CD4-positive, alpha-beta T cell treated with Interleukin-4 for 4 hours (primary cell): ENCODE measurements around the gene BCR.

Source experiments
- DNase-seq: peaks from one replicate; pipeline ENCODE4 v3.0.0-alpha.2; 2020

Gene BCR

GRCh38 chr22:23202812-23203451 is 22.6 kb downstream of the BCR start:
- DNase-seq: no peak

DNA sequence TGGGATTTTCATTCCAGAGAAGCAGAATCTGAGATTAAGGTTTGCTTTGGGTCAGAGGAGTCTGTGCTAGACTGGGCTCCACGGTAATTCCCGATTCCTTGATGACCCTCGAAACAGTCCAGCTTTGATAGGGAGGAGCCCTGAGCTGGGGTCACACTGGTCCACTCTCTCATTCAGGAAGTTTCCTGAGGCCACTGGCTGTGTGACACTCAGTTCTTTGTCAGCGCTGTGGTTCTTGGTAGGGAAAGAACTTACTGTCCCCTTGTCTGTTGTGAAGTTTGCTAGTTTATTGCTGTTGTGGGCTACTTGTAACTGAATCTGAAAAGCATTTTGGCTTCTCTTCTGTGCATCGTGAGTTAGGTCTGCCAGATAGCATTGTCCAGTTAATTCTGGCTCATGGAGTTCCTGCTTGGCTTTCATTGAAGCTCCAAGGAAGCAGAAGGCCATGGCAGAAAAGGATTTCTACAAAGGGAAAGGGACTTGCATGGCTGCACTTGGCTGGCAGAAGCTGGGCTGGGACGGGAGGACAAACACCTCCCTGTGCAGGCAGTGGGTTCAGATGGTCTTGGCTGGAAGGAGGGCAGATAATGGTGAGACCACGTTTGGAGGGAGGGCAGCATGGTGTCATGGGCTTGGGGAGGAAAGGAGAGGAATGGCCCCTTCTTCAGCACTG is 23.3 kb downstream of the BCR start:
- DNase-seq: no peak

DNA sequence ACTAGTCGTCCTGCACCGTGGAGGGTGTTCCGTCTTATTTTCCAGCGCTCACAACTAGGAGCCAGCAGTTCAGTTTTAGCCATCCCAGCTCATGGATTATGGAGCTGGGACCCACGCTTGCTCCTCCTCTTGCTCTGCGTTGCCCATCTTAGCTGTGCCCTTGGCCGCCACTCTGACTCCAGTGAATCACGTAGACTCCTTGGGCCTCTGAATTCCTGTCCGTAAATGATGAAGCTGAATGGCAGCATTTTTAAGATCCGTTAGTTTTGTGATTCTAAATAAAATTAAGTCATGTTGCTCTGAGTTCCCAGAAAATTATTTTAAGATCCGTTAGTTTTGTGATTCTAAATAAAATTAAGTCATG is 23.8 kb downstream of the BCR start:
- DNase-seq: no peak

DNA sequence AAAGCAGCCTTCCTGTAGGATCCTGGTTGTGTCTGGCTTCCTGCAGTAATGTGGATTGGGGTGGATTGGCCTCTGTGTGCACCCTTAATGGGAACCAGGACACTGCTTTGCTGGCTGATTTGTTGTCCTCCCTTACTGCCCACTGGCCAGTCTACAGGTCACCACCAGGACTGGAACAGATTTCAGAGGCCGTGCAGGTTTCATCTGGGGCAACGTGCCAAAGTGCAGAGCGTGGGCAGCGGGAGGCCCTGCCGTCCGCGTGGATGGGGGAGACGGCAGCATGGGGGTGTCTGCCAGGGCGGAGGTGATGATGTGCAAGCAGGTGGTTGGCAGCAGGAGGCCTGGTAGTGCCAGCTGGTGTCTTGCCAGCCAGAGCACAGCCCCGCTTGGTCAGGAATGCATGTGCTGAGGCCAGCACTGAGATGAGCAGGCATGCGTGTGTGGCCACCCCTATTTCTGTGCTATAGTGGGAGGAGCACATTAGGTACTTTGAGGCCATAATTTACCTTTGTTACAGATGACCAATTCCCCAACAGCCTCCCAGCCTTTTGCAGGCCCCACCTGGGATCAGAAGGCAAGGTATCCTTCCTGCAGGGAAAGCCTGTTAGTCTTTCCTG is 24.3 kb downstream of the BCR start:
- DNase-seq: no peak

DNA sequence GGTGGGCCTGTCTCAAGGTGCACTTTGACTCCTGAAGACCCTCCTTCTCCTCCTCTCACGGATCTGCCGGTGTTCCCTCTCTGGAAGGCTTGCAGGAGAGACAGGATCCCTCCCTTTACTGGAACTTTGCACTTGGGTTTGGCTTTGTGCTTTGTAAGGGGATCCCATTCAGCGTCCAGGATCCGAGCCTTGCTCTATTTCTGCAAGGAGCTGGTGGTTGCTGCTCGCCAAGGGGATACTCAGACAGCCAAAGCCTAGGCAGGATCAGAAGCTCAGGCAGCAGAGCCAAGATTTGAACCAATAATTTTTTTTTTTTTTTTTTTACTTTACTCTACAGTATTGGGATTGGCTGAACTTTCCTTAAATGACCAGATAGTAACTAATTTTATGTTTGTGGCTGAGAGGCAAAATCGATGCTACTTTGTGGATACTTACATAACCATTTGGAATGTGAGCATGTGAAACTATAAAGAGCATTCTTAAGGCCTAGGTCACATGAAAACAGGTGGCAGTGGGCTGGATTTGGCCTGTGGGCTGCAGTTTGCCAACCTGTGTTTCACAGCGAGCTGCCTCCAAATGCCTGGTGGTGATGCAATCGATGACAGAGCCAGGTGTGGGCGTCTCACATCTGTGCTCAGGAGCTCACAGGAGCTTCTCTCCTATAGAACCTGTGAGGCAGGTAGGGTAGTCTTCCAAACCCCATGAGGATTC is 25.2 kb downstream of the BCR start:
- no peak for DNase-seq

- DNase-seq: no peak
These were observed 26.6 kb downstream of the BCR start for GRCh38 chr22:23206915-23207314.

DNA sequence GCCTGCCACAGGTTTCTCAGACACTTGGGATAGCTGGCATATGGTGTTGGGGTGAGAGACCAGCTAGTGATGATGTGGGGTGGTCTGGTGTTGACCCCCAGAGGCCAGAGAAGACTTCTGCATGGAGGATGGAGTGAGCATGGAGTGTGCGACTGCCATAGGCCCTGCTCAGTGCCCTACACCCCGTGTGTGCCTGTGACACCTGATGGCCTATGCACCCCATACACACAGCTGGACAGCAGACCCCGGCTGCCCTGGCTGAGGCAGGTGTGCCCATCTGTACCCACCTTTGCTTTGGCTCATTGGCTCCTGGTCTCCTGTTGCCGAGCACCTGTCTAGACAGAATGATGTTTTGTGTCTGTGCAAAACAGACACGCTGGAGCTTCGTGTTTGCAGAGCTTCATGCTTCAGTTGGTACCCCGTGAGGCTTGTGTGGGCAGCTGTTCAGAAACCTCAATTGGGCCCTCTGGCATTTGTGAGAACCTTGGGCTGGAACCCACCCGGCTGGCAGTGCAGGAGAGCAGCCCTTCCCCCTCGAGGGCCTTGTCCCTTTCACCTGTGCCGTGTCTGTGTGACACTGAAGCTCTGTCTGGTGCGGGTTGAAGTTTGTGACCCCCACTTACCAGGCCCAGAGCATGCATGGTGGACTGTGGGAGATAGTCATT is 27.6 kb downstream of the BCR start:
- DNase-seq: no peak

- no peak for DNase-seq
These were observed 30.3 kb downstream of the BCR start for GRCh38 chr22:23210428-23211170.

GRCh38 chr22:23211622-23212021 is 31.3 kb downstream of the BCR start:
- DNase-seq: no peak

DNA sequence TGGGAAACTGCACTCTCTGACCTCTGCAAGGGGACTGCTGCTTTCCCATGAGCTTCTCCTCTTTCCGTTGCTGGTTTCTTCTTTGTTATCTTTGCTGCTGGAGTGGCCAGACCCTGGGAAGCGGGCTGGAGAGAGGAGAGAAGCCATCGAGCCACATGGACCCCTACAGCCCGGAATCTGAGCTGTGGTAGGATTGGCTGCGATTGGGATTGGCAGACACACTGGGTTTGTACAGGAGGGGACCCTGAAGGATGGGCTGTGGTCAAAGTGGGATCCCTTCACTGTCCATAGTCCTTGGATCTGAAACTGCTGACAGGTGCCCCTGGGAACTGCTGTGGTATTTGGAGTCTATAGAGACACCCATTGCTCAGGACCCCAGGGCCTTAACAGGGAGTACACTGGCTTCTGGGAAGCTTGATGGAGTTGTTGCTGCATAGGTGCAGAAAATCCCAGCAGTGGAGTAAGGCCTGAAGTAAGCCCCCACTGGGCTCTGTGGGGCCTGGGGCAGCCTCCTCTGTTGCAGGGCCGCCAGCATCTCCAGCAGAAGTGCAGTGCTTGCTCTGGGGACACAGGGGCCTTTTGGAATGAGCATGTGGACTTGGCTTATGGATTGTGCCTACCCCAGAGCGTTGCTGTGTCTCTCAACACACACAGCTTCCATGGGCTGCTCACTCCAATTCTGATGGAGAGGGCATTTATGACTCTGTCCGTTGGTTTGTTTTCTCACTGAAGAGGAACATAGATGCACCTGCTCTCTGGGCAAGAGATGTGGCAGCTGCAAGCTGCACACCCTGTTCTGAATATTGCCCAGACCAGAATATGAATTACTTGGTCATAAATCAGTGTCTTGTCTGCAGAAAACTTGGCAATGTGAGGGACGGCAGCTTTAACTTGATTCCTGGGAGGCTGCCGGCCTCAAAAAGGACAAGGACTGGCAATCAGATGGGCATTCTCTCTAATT is 32.0 kb downstream of the BCR start:
- DNase-seq: no peak

GRCh38 chr22:23213022-23213555 is 32.8 kb downstream of the BCR start:
- DNase-seq: no peak

DNA sequence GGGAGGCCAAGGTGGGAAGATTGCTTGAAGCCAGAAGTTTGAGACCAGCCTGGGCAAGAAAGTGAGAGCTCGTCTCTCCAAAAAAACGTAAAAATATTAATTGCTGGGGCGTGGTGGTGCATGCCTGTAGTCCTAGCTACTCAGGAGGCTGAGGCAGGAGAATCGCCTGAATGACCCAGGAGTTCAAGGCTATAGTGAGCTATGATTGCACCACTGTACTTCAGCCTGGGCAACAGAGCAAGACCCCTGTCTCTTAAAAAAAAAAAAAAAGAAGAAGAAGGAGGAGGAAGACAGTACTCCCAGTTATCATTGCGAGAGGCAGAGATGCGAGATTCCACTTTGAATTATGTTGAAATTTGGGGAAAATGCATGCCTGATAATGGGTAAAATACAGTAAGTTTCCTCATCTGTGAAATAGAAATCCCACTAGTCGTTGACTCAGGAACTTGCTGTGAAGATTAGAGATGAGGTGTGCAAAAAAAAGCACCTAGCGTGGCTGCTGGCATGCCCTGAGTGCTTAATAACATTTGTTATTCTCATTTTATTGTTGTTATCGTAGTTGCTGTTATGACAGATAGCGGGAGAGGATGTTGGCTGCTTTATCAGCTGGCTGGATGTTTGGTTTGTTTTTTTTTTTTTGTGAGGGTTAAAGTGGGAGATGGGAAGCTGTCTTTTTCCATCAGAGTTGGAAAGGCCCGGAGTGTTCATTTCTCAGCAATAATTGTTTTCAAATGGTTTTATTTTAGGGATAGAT is 33.4 kb downstream of the BCR start:
- no peak for DNase-seq

DNA sequence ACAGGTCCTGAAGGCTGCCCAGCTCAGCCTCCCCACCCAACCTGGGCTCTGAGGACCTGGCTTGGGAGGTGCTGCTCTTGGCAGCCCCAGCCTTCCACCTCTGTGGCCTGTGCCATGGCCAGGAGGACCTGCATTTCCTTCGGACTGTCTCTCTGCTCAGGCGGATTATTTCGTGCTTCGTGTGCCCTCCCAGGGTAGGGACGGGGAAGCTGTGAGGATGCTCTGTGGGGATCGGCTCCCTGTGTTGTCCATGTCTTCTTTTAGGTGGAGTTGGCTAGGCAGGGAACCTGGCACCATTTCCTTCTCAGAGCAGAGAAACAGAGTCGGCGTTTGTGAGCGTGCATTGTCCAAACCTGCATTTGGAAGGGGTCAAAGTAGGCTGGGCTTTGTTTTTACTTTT is 34.1 kb downstream of the BCR start:
- no peak for DNase-seq

- DNase-seq: no peak
These were observed 35.3 kb downstream of the BCR start for GRCh38 chr22:23215294-23216241.

- DNase-seq: peak; percentile 60
These were observed 36.3 kb downstream of the BCR start for GRCh38 chr22:23216461-23217170.

- DNase-seq: no peak
These were observed 37.1 kb downstream of the BCR start for GRCh38 chr22:23217171-23218052.
